Progenitor cell of endocrine pancreas (in vitro differentiated cells): ENCODE data around the gene KCNN4. TPM values are rescaled to one million over a fixed set of nuclear protein-coding genes. Genes with fewer than 3 reads are reported as not detected.

Experiments
- DNase-seq: peaks from one replicate; pipeline ENCODE4 v3.0.0; 2021; ENCODE audit warnings: low spot score; ENCODE audit not compliant: unreplicated experiment
- H3K27ac Mint-ChIP-seq: 2 replicates; pipeline ENCODE4 v1.8.0; 2021; ENCODE audit warnings: mild to moderate bottlenecking, moderate library complexity, mixed read lengths
- H3K27me3 Mint-ChIP-seq: 2 replicates; pipeline ENCODE4 v1.8.0; 2021; ENCODE audit warnings: mixed read lengths
- H3K36me3 Mint-ChIP-seq: 2 replicates; pipeline ENCODE4 v1.8.0; 2022; ENCODE audit warnings: mixed read lengths; ENCODE audit not compliant: insufficient read depth
- H3K4me1 Mint-ChIP-seq: 2 replicates; pipeline ENCODE4 v1.8.0; 2021; ENCODE audit warnings: low read depth, mixed read lengths
- H3K4me3 Mint-ChIP-seq: 2 replicates; pipeline ENCODE4 v1.8.0; 2021; ENCODE audit warnings: low read depth, mild to moderate bottlenecking, moderate library complexity, mixed read lengths
- H3K9me3 Mint-ChIP-seq: 2 replicates; pipeline ENCODE4 v1.8.0; 2021; ENCODE audit warnings: low read depth, mixed read lengths
- total RNA-seq: library from RNA; stranded (reverse); gene quantifications from 2 replicates; pipeline ENCODE4 v1.2.1, GENCODE V29; 2021
- TF ChIP-seq, protein P1 (sequence below): fragments of 200-600 bp; sonication (generic); IDR thresholded peaks from one replicate; pipeline ENCODE4 v1.5.0; 2021; ENCODE audit warnings: antibody characterized with exemption, mild to moderate bottlenecking; ENCODE audit not compliant: unreplicated experiment

KCNN4 gene
- total RNA-seq, 1 donor from 2014 or later = 0.34 TPM

DNA sequence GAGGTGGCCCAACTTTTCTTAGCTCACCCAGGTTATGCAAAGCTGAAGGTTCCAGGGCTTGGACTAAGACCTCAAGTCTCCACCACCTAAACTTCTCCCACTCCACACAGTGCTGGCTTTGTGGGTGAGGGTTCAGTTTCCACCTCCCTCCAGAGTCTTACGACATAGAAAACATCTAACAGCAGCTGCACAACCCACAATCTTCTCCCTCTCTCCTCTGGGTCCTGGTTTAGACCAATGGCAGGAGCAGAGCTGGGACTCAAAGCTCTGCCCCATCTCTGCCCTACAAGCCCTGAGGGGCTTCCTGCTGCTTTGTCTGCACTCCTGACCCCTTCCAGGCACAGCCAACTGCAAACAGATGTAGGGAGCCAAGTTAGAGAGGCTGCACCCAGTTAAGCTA is 48.9 kb downstream of the KCNN4 start:
- no peaks in the 10 kb centered on the region for H3K4me1 Mint-ChIP-seq
- no peak overlapping the region for H3K4me3 Mint-ChIP-seq
- TF ChIP-seq, protein P1, sequence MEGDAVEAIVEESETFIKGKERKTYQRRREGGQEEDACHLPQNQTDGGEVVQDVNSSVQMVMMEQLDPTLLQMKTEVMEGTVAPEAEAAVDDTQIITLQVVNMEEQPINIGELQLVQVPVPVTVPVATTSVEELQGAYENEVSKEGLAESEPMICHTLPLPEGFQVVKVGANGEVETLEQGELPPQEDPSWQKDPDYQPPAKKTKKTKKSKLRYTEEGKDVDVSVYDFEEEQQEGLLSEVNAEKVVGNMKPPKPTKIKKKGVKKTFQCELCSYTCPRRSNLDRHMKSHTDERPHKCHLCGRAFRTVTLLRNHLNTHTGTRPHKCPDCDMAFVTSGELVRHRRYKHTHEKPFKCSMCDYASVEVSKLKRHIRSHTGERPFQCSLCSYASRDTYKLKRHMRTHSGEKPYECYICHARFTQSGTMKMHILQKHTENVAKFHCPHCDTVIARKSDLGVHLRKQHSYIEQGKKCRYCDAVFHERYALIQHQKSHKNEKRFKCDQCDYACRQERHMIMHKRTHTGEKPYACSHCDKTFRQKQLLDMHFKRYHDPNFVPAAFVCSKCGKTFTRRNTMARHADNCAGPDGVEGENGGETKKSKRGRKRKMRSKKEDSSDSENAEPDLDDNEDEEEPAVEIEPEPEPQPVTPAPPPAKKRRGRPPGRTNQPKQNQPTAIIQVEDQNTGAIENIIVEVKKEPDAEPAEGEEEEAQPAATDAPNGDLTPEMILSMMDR = no peak
- peaks cover 29% of the 10 kb centered on the region for H3K36me3 Mint-ChIP-seq
- DNase-seq = no peak
- H3K27me3 Mint-ChIP-seq = no peaks in the 10 kb centered on the region
- H3K27ac Mint-ChIP-seq = no peak overlapping the region
- H3K9me3 Mint-ChIP-seq = no peaks in the 10 kb centered on the region

DNA sequence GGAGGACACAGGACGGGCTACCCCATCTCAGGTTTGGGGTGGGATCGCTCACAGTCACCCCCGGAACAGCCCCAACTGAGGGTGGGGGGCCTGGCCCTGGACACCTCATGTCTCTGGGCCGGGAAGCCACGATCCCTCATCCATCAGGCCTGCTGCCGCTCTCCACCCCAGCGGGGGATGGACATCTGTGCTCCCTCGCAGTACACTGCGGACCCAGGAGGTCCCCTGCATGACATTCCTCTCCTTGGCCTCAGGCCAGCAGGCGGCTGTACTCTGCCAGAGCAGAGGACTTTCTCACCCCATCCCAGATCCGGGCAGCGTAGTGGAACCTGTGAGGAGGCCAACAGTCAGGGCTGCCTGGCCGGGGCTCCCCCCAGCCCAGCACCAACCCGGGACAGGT is 49.4 kb downstream of the KCNN4 start:
- H3K9me3 Mint-ChIP-seq = no peaks in the 10 kb centered on the region
- peaks cover 25% of the 10 kb centered on the region for H3K36me3 Mint-ChIP-seq
- DNase-seq = no peak
- H3K27me3 Mint-ChIP-seq = no peaks in the 10 kb centered on the region
- no peak overlapping the region for H3K4me3 Mint-ChIP-seq
- no peaks in the 10 kb centered on the region for H3K4me1 Mint-ChIP-seq
- no peak overlapping the region for H3K27ac Mint-ChIP-seq
- TF ChIP-seq, protein P1 = no peak

DNA sequence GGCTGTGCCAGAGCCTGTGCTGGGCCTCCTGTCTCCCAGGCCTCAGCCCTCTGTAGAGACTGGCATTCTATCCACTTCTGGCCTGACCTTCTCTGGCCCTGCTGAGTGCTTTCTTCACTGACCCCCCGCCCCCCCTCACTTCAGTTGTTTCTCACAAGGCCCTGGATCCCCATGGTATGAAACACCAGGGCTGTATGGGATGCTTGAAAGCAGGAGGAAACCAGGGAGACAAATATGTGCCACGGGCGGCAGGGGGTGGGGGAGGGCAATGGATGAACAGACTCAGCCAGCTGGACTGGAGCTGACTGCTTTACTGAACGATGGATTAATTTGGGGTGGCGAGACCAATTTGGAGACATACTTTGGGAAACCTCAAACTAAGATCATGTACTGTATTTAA is 50.9 kb downstream of the KCNN4 start:
- no peaks in the 10 kb centered on the region for H3K9me3 Mint-ChIP-seq
- peaks cover 16% of the 10 kb centered on the region for H3K36me3 Mint-ChIP-seq

DNA sequence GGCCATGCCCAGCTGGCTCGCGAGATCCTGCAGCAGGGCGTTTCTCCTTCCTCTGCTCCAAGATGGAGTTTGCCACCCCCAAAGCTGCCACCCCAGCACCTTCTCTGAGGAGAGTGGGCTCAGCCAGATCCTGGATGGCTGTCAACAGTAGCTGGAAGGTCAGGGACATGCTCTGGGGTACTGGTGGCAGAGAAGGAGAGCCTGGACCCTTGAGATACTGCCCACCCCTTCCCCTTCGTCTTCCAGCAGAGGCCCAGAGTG is 53.2 kb downstream of the KCNN4 start:
- no peak for DNase-seq
- Mint-ChIP-seq H3K27ac (no peak overlapping the region), H3K9me3 (no peaks in the 10 kb centered on the region), H3K36me3 (peaks cover 11% of the 10 kb centered on the region), H3K4me3 (no peak overlapping the region), H3K27me3 (no peaks in the 10 kb centered on the region), H3K4me1 (no peaks in the 10 kb centered on the region)
- TF ChIP-seq, protein P1 = no peak

More for the DNA sequence above, 50.9 kb downstream of the KCNN4 start:
- no peak for DNase-seq
- TF ChIP-seq, protein P1 = no peak
- H3K27me3 Mint-ChIP-seq = no peaks in the 10 kb centered on the region
- no peak overlapping the region for H3K4me3 Mint-ChIP-seq
- no peaks in the 10 kb centered on the region for H3K4me1 Mint-ChIP-seq
- no peak overlapping the region for H3K27ac Mint-ChIP-seq

DNA sequence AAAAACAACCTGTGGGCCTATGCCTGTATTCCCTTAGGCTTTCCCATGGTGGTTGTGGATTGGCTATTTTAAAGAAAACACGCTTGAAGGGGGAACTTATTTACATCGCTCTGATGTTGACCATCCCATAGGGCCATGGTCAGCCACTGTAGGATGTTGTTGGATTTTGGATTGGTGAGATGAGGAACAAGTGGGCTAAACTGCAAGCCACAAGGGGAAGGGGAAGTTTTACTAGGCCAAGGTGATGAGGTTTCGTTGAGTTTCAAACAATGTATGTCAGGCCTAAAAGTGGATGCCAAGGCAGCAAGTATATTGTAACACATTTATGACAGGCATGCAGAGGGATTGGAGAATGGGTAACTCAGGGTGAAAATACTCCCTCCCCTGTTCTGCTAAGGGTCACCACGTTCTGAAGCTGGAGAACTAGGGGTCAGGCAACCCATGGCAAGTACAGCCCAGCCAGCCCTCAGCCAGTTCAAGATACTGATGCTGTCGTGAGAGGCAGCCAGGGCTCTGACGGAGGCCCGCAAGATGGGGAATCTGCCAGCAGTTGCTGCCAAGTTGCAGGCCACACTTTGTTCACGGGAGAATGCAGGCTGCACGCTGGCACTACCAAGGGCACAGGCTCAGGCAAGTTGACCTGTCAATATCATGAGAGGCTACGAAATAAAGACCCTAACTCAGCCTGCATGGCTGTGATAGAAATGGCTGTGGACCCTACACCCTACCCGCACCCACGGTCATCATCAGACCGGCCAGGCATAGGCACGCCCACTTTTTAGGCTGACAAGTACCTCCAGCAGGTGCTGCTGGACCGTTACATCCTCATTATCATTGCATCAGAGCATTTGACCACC is 53.8 kb downstream of the KCNN4 start:
- Mint-ChIP-seq H3K9me3 (no peaks in the 10 kb centered on the region), H3K27me3 (no peaks in the 10 kb centered on the region), H3K4me3 (no peak overlapping the region), H3K27ac (no peak overlapping the region), H3K4me1 (no peaks in the 10 kb centered on the region), H3K36me3 (peaks cover 10% of the 10 kb centered on the region)
- no peak for DNase-seq
- TF ChIP-seq, protein P1 = no peak
